GM12892 (cell line): ENCODE data around the gene RBFOX2.

ENCODE experiments used
- POLR2A ChIP-seq: IDR thresholded peaks from 2 replicates; pipeline ENCODE4 v1.6.1; 2011; ENCODE audit warnings: low read depth, low read length, control low read depth
- POLR2AphosphoS5 ChIP-seq: IDR thresholded peaks from 2 replicates; pipeline ENCODE4 v1.6.1; 2011; ENCODE audit warnings: low read depth, low read length, control low read depth
- TAF1 ChIP-seq: IDR thresholded peaks from 2 replicates; pipeline ENCODE4 v1.6.1; 2011; ENCODE audit warnings: low read depth, mild to moderate bottlenecking, control low read depth, low read length, borderline replicate concordance

DNA sequence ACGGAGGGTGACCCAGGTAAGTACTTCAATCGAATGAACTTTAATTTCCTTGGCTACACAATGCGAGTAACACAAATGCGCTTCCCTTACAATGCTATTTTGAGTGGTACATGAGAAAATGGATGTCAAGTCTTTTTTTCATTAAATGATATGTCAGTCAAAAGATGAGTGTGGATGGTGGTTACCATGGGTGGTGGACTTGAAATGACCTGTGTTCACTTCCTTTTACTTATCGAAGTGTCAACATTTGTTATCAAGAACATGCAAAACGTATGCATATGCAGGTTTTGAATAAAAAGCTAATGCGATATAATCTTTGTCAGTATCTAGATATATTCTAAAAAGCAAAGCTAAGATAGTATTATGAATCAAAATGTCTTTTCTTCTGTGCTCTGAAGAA lies 319.7 kb downstream of the RBFOX2 start:
- TF ChIP-seq POLR2AphosphoS5 (no peak), POLR2A (no peak), TAF1 (no peak)
